HCT116 (cell line): ENCODE data around the gene FAM53B. TPM values are rescaled to one million over a fixed set of nuclear protein-coding genes. Genes with fewer than 3 reads are reported as not detected.

Source experiments
- ATAC-seq: fragments of 200-7000 bp; cut with Tn5 transposase; 2 replicates; pipeline ENCODE4 v1.9.1; 2020; ENCODE audit warnings: mild to moderate bottlenecking, moderate library complexity
- BruUV-seq: library from RNA; stranded (reverse); fragments of 400-500 nt; replicated peaks from 2 replicates; lab custom pipeline; 2021; lab: Mats Ljungman, UMichigan
- CTCF ChIA-PET: fragments of 300-600 bp; sonication (Branson Sonifier 250); formaldehyde crosslinking; loops from one replicate; lab custom pipeline; 2021; ENCODE audit warnings: antibody characterized with exemption; lab: Charles Lee
- POLR2A ChIA-PET: fragments of 300-600, 350-600 bp; sonication (Branson Sonifier 250); formaldehyde crosslinking; loops from one replicate; lab custom pipeline; 2021; ENCODE audit warnings: antibody characterized with exemption; lab: Charles Lee
- RAD21 ChIA-PET, 2 experiments: fragments of 300-600 bp; sonication (Branson Sonifier 250); formaldehyde crosslinking; loops; one replicate each; lab custom pipeline; 2023; ENCODE audit warnings: low total read pairs in 2 of 2; ENCODE audit not compliant: uncharacterized antibody in 2 of 2, unreplicated experiment in 2 of 2, low non-redundant PET in 1 of 2; lab: Charles Lee
- DNase-seq: peaks from one replicate; pipeline ENCODE4 v3.0.0-alpha.2; 2010; ENCODE audit warnings: low read depth, low spot score
- H2AFZ ChIP-seq: fragments of 200-600 bp; shearing (Covaris generic), sonication (generic); 2 replicates; pipeline ENCODE4 v1.6.1; 2017; ENCODE audit warnings: low read depth, mixed run types, mixed read lengths, antibody characterized with exemption, low read length; ENCODE audit not compliant: poor library complexity, severe bottlenecking
- H3K27ac ChIP-seq: 2 replicates; pipeline ENCODE4 v1.5.1; 2012; ENCODE audit warnings: low read depth, low read length
- H3K27me3 ChIP-seq: fragments of 200-600 bp; sonication (generic); 2 replicates; pipeline ENCODE4 v1.6.1; 2016; ENCODE audit warnings: mixed run types, low read length, mixed read lengths; ENCODE audit not compliant: insufficient read depth
- H3K36me3 ChIP-seq, 2 experiments: fragments of 200-500 bp in 1 of 2; fragments of 200-600 bp in 1 of 2; sonication (Bioruptor generic) in 1 of 2; sonication (generic) in 1 of 2; 2 replicates each; pipeline versions ENCODE4 v1.5.1 to v1.6.1; 2014 to 2016; ENCODE audit warnings: low read length in 2 of 2, inconsistent platforms in 1 of 2, mixed read lengths in 1 of 2, mixed run types in 1 of 2; ENCODE audit not compliant: insufficient read depth in 2 of 2, control insufficient read depth in 1 of 2
- H3K4me1 ChIP-seq, 2 experiments: fragments of 200-600 bp in 1 of 2; sonication (generic) in 1 of 2; 2 replicates each; pipeline versions ENCODE4 v1.5.1 to v1.6.1; 2012 to 2017; ENCODE audit warnings: low read length in 2 of 2, inconsistent platforms in 1 of 2, mild to moderate bottlenecking in 1 of 2, mixed read lengths in 1 of 2, mixed run types in 1 of 2, moderate library complexity in 1 of 2; ENCODE audit not compliant: insufficient read depth in 2 of 2, control insufficient read depth in 1 of 2
- H3K4me2 ChIP-seq: fragments of 200-600 bp; sonication (generic); 2 replicates; pipeline ENCODE4 v1.6.1; 2017; ENCODE audit warnings: mixed run types, low read length, mixed read lengths
- H3K4me3 ChIP-seq, 2 experiments: fragments of 200-600 bp in 1 of 2; sonication (generic) in 1 of 2; replicated peaks in 1 of 2; 2 replicates each; pipeline ENCODE4 v1.5.1; 2011 to 2016; ENCODE audit warnings: low read length in 2 of 2, control low read depth in 1 of 2, low read depth in 1 of 2, mild to moderate bottlenecking in 1 of 2, mixed read lengths in 1 of 2, mixed run types in 1 of 2
- H3K79me2 ChIP-seq: fragments of 200-600 bp; sonication (generic); 2 replicates; pipeline ENCODE4 v1.6.1; 2017; ENCODE audit warnings: mild to moderate bottlenecking, mixed run types, low read length, moderate library complexity, mixed read lengths; ENCODE audit not compliant: insufficient read depth
- H3K9ac ChIP-seq: fragments of 200-600 bp; sonication (generic); 2 replicates; pipeline ENCODE4 v1.6.1; 2016; ENCODE audit warnings: low read length, mixed read lengths
- H3K9me2 ChIP-seq: fragments of 200-600 bp; sonication (generic), shearing (Covaris generic); 2 replicates; pipeline ENCODE4 v1.6.1; 2017; ENCODE audit warnings: mixed run types, mild to moderate bottlenecking, moderate library complexity; ENCODE audit not compliant: insufficient read depth
- H3K9me3 ChIP-seq, 2 experiments: fragments of 200-500 bp in 1 of 2; fragments of 200-600 bp in 1 of 2; sonication (Bioruptor generic) in 1 of 2; sonication (generic) in 1 of 2; 2 replicates each; pipeline ENCODE4 v1.6.1; 2014 to 2017; ENCODE audit warnings: low read length in 2 of 2, mixed read lengths in 2 of 2, inconsistent platforms in 1 of 2, low read depth in 1 of 2, mild to moderate bottlenecking in 1 of 2, mixed run types in 1 of 2, moderate library complexity in 1 of 2; ENCODE audit not compliant: control insufficient read depth in 1 of 2, insufficient read depth in 1 of 2
- H4K20me1 ChIP-seq: fragments of 200-600 bp; sonication (generic), shearing (Covaris generic); 2 replicates; pipeline ENCODE4 v1.6.1; 2017; ENCODE audit warnings: mixed run types, mild to moderate bottlenecking, moderate library complexity; ENCODE audit not compliant: insufficient read depth
- CEBPB ChIP-seq: IDR thresholded peaks from 2 replicates; pipeline ENCODE4 v1.6.1; 2012; ENCODE audit warnings: low read depth
- EGR1 ChIP-seq: IDR thresholded peaks from 2 replicates; pipeline ENCODE4 v1.6.1; 2012; ENCODE audit warnings: low read depth
- ELF1 ChIP-seq: IDR thresholded peaks from 2 replicates; pipeline ENCODE4 v1.6.1; 2012; ENCODE audit warnings: low read depth, borderline replicate concordance
- FOSL1 ChIP-seq: IDR thresholded peaks from 2 replicates; pipeline ENCODE4 v1.6.1; 2012; ENCODE audit warnings: low read depth
- JUND ChIP-seq: IDR thresholded peaks from 2 replicates; pipeline ENCODE4 v1.6.1; 2012
- SIN3A ChIP-seq: IDR thresholded peaks from 2 replicates; pipeline ENCODE4 v1.6.1; 2012; ENCODE audit warnings: low read depth
- YY1 ChIP-seq: IDR thresholded peaks from 2 replicates; pipeline ENCODE4 v1.6.1; 2011; ENCODE audit warnings: low read length, low read depth, moderate library complexity, mild to moderate bottlenecking; ENCODE audit not compliant: insufficient replicate concordance; ENCODE audit errors: extremely low read depth
- ZNF274 ChIP-seq: fragments of 200-500 bp; sonication (Bioruptor generic); IDR thresholded peaks from 2 replicates; pipeline ENCODE4 v1.6.1; 2014; ENCODE audit warnings: mild to moderate bottlenecking, low read depth, low read length, inconsistent platforms
- intact Hi-C: fragments of 100-400 bp; cut with micrococcal nuclease; formaldehyde crosslinking; loops from 2 replicates; pipeline ENCODE4 v1.10.0; 2022
- total RNA-seq: library from RNA; stranded (reverse); gene quantifications from one replicate; pipeline ENCODE4 v1.2.1, GENCODE V29; 2021; ENCODE audit not compliant: unreplicated experiment
- TF ChIP-seq, protein P1 (sequence below), 3 experiments: fragments of 200-600 bp in 1 of 3; sonication (generic) in 1 of 3; IDR thresholded peaks in 2 of 3; conservative IDR thresholded peaks in 1 of 3; 2 replicates each; pipeline ENCODE4 v1.5.1; 2012 to 2017; ENCODE audit warnings: low read depth in 2 of 3, low read length in 2 of 3, antibody characterized with exemption in 1 of 3, borderline replicate concordance in 1 of 3, control low read depth in 1 of 3, mild to moderate bottlenecking in 1 of 3, mixed read lengths in 1 of 3, mixed run types in 1 of 3, moderate library complexity in 1 of 3; ENCODE audit not compliant: insufficient read depth in 1 of 3

The FAM53B gene
- total RNA-seq, 1 experiment from 2014 or later, result 19.6 TPM

DNA sequence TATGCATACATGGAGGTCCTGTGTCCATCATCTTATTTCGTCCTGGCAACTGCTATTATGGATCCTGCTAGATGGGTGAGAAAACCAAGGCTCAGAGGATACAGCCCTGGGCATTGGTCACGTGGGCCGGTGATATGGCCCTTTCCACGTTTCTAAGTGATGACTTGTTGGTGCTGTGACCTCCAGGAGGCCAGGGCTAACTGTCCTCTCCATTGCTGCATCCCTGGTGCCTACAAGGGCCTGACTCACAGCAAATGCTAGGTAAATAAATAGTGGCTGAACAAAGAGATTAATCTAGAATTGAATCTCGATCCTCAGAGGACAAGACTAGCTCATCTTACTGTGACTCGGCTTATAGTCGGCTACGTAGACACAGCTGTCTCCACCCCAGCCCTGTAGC, 78.6 kb downstream of the FAM53B start:
- H3K4me2 ChIP-seq, result no peak overlapping the region
- RAD21 ChIA-PET, result no interaction called here
- no peak for DNase-seq

DNA sequence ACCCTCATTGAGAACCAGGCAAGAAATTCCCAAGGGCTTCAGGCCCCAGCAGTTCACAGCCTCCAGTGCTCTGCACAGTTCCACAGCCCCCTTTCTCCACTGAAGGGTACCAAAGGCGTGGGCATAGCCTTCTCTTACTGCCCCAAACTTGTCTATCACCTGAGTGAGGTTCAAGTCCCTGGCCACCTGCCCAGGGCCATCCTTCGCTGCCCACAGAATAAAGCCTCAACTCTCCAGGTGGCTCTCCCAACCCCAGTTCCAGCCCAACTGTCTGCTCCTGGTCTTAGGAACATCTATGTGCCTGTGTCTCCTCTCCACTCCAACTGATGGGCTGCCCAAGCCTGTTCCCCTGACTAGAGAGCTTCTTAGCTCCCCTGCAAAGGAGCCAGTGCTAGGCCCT, 79.1 kb downstream of the FAM53B start:
- Histone ChIP-seq H3K4me3 (no peak overlapping the region), H3K4me1 (no peaks in the 10 kb centered on the region; a peak in 1 of 4 replicates), H3K27ac (no peak overlapping the region), H3K27me3 (no peaks in the 10 kb centered on the region), H3K9ac (no peak overlapping the region), H3K79me2 (no peaks in the 10 kb centered on the region), H4K20me1 (no peaks in the 10 kb centered on the region), H3K4me2 (no peak overlapping the region), H3K36me3 (no peaks in the 10 kb centered on the region), H2AFZ (no peak overlapping the region), H3K9me2 (no peaks in the 10 kb centered on the region), H3K9me3 (no peaks in the 10 kb centered on the region)
- no peak for DNase-seq
- TF ChIP-seq, protein P1, sequence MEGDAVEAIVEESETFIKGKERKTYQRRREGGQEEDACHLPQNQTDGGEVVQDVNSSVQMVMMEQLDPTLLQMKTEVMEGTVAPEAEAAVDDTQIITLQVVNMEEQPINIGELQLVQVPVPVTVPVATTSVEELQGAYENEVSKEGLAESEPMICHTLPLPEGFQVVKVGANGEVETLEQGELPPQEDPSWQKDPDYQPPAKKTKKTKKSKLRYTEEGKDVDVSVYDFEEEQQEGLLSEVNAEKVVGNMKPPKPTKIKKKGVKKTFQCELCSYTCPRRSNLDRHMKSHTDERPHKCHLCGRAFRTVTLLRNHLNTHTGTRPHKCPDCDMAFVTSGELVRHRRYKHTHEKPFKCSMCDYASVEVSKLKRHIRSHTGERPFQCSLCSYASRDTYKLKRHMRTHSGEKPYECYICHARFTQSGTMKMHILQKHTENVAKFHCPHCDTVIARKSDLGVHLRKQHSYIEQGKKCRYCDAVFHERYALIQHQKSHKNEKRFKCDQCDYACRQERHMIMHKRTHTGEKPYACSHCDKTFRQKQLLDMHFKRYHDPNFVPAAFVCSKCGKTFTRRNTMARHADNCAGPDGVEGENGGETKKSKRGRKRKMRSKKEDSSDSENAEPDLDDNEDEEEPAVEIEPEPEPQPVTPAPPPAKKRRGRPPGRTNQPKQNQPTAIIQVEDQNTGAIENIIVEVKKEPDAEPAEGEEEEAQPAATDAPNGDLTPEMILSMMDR (IDR thresholded peaks at IDR 0.05 in 2 of 3, conservative IDR thresholded peaks at IDR 0.05 in 1 of 3; ENCODE audit: borderline replicate concordance in 1 of 3, insufficient read depth in 1 of 3, low read depth in 2 of 3, low read length in 2 of 3), result no peak
- TF ChIP-seq CEBPB (no peak), ZNF274 (no peak), YY1 (no peak)
- ATAC-seq, result no peak
- ChIA-PET RAD21 (no interaction called here), CTCF (no interaction called here), POLR2A (no interaction called here)
- intact Hi-C loops, result no loop called here
- no TSS peak for BruUV-seq

More for the DNA sequence above, 78.6 kb downstream of the FAM53B start:
- no TSS peak for BruUV-seq
- intact Hi-C loops, result no loop called here
- Histone ChIP-seq H3K27me3 (no peaks in the 10 kb centered on the region), H4K20me1 (no peaks in the 10 kb centered on the region), H3K79me2 (no peaks in the 10 kb centered on the region), H3K36me3 (no peaks in the 10 kb centered on the region; a peak in 1 of 4 replicates), H3K27ac (no peak overlapping the region), H3K9me3 (no peaks in the 10 kb centered on the region), H3K9ac (no peak overlapping the region), H3K9me2 (no peaks in the 10 kb centered on the region), H2AFZ (no peak overlapping the region), H3K4me3 (no peak overlapping the region), H3K4me1 (no peaks in the 10 kb centered on the region; a peak in 1 of 4 replicates)
- POLR2A ChIA-PET, result no interaction called here
- CTCF ChIA-PET, result no interaction called here
- no peak for ATAC-seq
- TF ChIP-seq EGR1 (no peak), ELF1 (no peak), SIN3A (no peak), FOSL1 (no peak), JUND (no peak), ZNF274 (no peak)
